GM12878 (cell line): ENCODE measurements around the gene AMMECR1. TPM values are rescaled to one million over a fixed set of nuclear protein-coding genes. Genes with fewer than 3 reads are reported as not detected.

Experiments used
- ATAC-seq: fragments of 200-7000 bp; cut with Tn5 transposase; 3 replicates; pipeline ENCODE4 v1.9.1; 2020; ENCODE audit warnings: mild to moderate bottlenecking, moderate library complexity
- BruUV-seq: library from RNA; stranded (reverse); fragments of 400-500 nt; replicated peaks from 2 replicates; lab custom pipeline; 2021; lab: Mats Ljungman, UMichigan
- CTCF ChIA-PET: fragments of 300-600 bp; sonication (Branson Sonifier 250); formaldehyde crosslinking; extraction: SDS; loops from one replicate; lab custom pipeline; 2021; ENCODE audit warnings: inconsistent platforms; lab: Yijun Ruan, JAX
- POLR2A ChIA-PET: fragments of 350-600 bp; formaldehyde crosslinking; extraction: SDS; loops from one replicate; lab custom pipeline; 2021; ENCODE audit warnings: inconsistent platforms; lab: Charles Lee
- RAD21 ChIA-PET: fragments of 300-600 bp; sonication (Branson Sonifier 250); formaldehyde crosslinking; loops from one replicate; lab custom pipeline; 2023; ENCODE audit warnings: antibody characterized with exemption; ENCODE audit not compliant: unreplicated experiment; lab: Charles Lee
- SMC1A ChIA-PET: fragments of 300-600 bp; sonication (Branson Sonifier 250); formaldehyde crosslinking; loops from one replicate; lab custom pipeline; 2023; ENCODE audit not compliant: unreplicated experiment, uncharacterized antibody; lab: Charles Lee
- DNase-seq: peaks from one replicate; pipeline ENCODE4 v3.0.0-alpha.2; 2011; ENCODE audit warnings: low read depth, low spot score
- FAIRE-seq: peaks from 3 replicates; lab custom pipeline; 2011; peaks lifted over from hg19 to GRCh38; lab: Jason Lieb, UNC
- H2AFZ ChIP-seq: 2 replicates; pipeline ENCODE4 v1.6.0; 2011; ENCODE audit warnings: low read depth, low read length, control low read depth; ENCODE audit not compliant: control insufficient read depth
- H3K27ac ChIP-seq: 2 replicates; pipeline ENCODE4 v1.5.1; 2011; ENCODE audit warnings: control low read depth; ENCODE audit not compliant: control insufficient read depth, insufficient read depth
- H3K27me3 ChIP-seq, 2 experiments: replicated peaks in 1 of 2; 2 replicates each; pipeline versions ENCODE4 v1.6.0 to v1.6.1; 2011; ENCODE audit warnings: low read length in 1 of 2; ENCODE audit not compliant: control insufficient read depth in 2 of 2, insufficient read depth in 2 of 2
- H3K36me3 ChIP-seq, 2 experiments: 2 replicates each; pipeline ENCODE4 v1.5.1; 2011; ENCODE audit warnings: low read length in 1 of 2; ENCODE audit not compliant: control insufficient read depth in 2 of 2, insufficient read depth in 2 of 2
- H3K4me1 ChIP-seq: 2 replicates; pipeline ENCODE4 v1.6.1; 2011; ENCODE audit warnings: mild to moderate bottlenecking, low read length, moderate library complexity, mixed read lengths; ENCODE audit not compliant: control insufficient read depth, insufficient read depth
- H3K4me2 ChIP-seq: 2 replicates; pipeline ENCODE4 v1.6.0; 2011; ENCODE audit warnings: control low read depth; ENCODE audit not compliant: control insufficient read depth, insufficient read depth
- H3K4me3 ChIP-seq: fragments of 200-600 bp; sonication (generic); 2 replicates; pipeline ENCODE4 v1.5.1; 2016
- H3K79me2 ChIP-seq: 2 replicates; pipeline ENCODE4 v1.6.0; 2011; ENCODE audit warnings: low read length; ENCODE audit not compliant: control insufficient read depth, insufficient read depth
- H3K9ac ChIP-seq: 2 replicates; pipeline ENCODE4 v1.8.0; 2011; ENCODE audit warnings: low read length, control low read depth, mixed read lengths; ENCODE audit not compliant: control insufficient read depth, insufficient read depth
- H3K9me3 ChIP-seq: replicated peaks from 3 replicates; pipeline ENCODE4 v1.5.1; 2011; ENCODE audit warnings: mild to moderate bottlenecking, low read length; ENCODE audit not compliant: control insufficient read depth, insufficient read depth
- H4K20me1 ChIP-seq: 2 replicates; pipeline ENCODE4 v1.6.0; 2011; ENCODE audit not compliant: control insufficient read depth, insufficient read depth
- DPF2 ChIP-seq: fragments of 450-650 bp; IDR thresholded peaks from 2 replicates; pipeline ENCODE4 v1.6.1; 2017; ENCODE audit warnings: mild to moderate bottlenecking
- HDAC6 ChIP-seq: fragments of 200-600 bp; sonication (generic); IDR thresholded peaks from one replicate; pipeline ENCODE4 v1.8.0; 2017; ENCODE audit warnings: antibody characterized with exemption; ENCODE audit not compliant: unreplicated experiment
- KDM1A ChIP-seq: fragments of 200-600 bp; sonication (generic); IDR thresholded peaks from 2 replicates; pipeline ENCODE4 v1.6.1; 2016; ENCODE audit warnings: borderline replicate concordance
- MEF2B ChIP-seq: fragments of 450-650 bp; IDR thresholded peaks from 2 replicates; pipeline ENCODE4 v1.6.1; 2018; ENCODE audit warnings: mild to moderate bottlenecking, moderate library complexity; ENCODE audit not compliant: partially characterized antibody, poor library complexity, severe bottlenecking
- MYC ChIP-seq: IDR thresholded peaks from 2 replicates; pipeline ENCODE4 v1.6.1; 2011; ENCODE audit warnings: mild to moderate bottlenecking, low read length, moderate library complexity, inconsistent platforms; ENCODE audit not compliant: insufficient read depth, insufficient replicate concordance, insufficient read length, severe bottlenecking
- SMC3 ChIP-seq: IDR thresholded peaks from 2 replicates; pipeline ENCODE4 v1.6.1; 2011; ENCODE audit warnings: low read length, improper control_type of control experiment, borderline replicate concordance
- SRF ChIP-seq, 2 experiments: IDR thresholded peaks; 2 replicates each; pipeline ENCODE4 v1.6.1; 2011; ENCODE audit warnings: low read depth in 2 of 2, low read length in 2 of 2, mild to moderate bottlenecking in 1 of 2, moderate library complexity in 1 of 2
- TARDBP ChIP-seq: IDR thresholded peaks from 2 replicates; pipeline ENCODE4 v1.6.1; 2016; ENCODE audit warnings: borderline replicate concordance
- YY1 ChIP-seq: IDR thresholded peaks from 2 replicates; pipeline ENCODE4 v1.6.1; 2011; ENCODE audit warnings: low read depth, mild to moderate bottlenecking, low read length
- ZNF217 ChIP-seq: fragments of 450-650 bp; IDR thresholded peaks from 2 replicates; pipeline ENCODE4 v1.6.1; 2017; ENCODE audit warnings: antibody characterized with exemption, mild to moderate bottlenecking
- WGBS: methylation state at CpG from one replicate; pipeline ENCODE4 v1.1.6; 2016; ENCODE audit warnings: low lambda C conversion rate; ENCODE audit not compliant: insufficient replicate concordance, insufficient coverage; ENCODE audit errors: missing lambda C conversion rate; 5-methylcytosine and 5-hydroxymethylcytosine counted together
- in situ Hi-C: fragments of 300-500 bp; cut with MboI; formaldehyde crosslinking; loops from 9 replicates; pipeline ENCODE4 v1.14.3; 2018; ENCODE audit warnings: mixed read lengths
- intact Hi-C: fragments of 100-400 bp; cut with micrococcal nuclease; formaldehyde crosslinking; loops from one replicate; pipeline ENCODE4 v1.14.2; 2022; ENCODE audit not compliant: unreplicated experiment
- polyA plus RNA-seq, 11 experiments: library from polyadenylated mRNA; depleted of rRNA in 4 of 11; unstranded in 6 of 11; stranded (reverse) in 5 of 11; fragments of >200 nt; fragmentation: Nextera tagmentation in 4 of 11; fragmentation: Illumina TruSeq in 1 of 11; extraction: Ambion mirVana in 4 of 11; extraction: Trizol in 1 of 11; gene quantifications; 1 replicate in 1 of 11; 2 replicates in 10 of 11; pipeline versions ENCODE4 v1.2.1 to v1.2.3, GENCODE V29; 2011 to 2016; ENCODE audit warnings: inconsistent platforms in 2 of 11, missing spikeins in 2 of 11, low read depth in 1 of 11
- total RNA-seq, 4 experiments: library from RNA; depleted of rRNA in 3 of 4; stranded (reverse); fragments of >200 nt in 3 of 4; fragmentation: Illumina TruSeq in 1 of 4; extraction: Trizol in 1 of 4; gene quantifications; 2 replicates each; pipeline versions ENCODE4 v1.2.1 to v1.2.3, GENCODE V29; 2013 to 2021
- TF ChIP-seq, protein P1 (sequence below): IDR thresholded peaks from 2 replicates; pipeline ENCODE4 v1.6.1; 2012; ENCODE audit warnings: low read depth, low read length, improper control_type of control experiment
- TF ChIP-seq, protein P2 (sequence below): fragments of 450-650 bp; IDR thresholded peaks from 2 replicates; pipeline ENCODE4 v1.6.1; 2017; ENCODE audit warnings: mild to moderate bottlenecking, low read depth, inconsistent platforms; ENCODE audit not compliant: poor library complexity, severe bottlenecking
- TF ChIP-seq, protein P3 (sequence below): fragments of 450-650 bp; IDR thresholded peaks from 2 replicates; pipeline ENCODE4 v1.6.1; 2016; ENCODE audit warnings: mild to moderate bottlenecking

AMMECR1 gene
- total and polyA plus RNA-seq, 10 of the 15 experiments (the other 5 are each of a cell fraction or from before 2014, with no cell fraction given): 4.9 to 25.6 (median 10.7) TPM

DNA sequence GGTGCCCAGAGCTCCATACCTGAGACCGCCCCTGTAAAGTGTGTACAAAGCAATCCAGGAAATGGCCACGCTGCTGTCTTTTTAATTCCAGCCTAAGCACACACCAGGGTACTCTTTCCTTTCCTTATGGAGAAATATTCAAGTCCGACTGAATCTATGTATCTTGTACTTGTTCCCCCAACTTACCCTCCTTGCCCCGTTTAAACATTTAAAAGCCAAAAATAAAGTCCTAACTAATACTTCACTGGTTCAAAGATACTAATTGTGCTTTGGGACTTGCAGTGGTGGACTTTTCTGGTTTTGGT lies 731 bp upstream of the AMMECR1 start (continued):
- no peak for TF ChIP-seq MYC
- TF ChIP-seq, protein P1, sequence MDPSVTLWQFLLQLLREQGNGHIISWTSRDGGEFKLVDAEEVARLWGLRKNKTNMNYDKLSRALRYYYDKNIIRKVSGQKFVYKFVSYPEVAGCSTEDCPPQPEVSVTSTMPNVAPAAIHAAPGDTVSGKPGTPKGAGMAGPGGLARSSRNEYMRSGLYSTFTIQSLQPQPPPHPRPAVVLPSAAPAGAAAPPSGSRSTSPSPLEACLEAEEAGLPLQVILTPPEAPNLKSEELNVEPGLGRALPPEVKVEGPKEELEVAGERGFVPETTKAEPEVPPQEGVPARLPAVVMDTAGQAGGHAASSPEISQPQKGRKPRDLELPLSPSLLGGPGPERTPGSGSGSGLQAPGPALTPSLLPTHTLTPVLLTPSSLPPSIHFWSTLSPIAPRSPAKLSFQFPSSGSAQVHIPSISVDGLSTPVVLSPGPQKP: no peak
- no peak for TF ChIP-seq DPF2

DNA sequence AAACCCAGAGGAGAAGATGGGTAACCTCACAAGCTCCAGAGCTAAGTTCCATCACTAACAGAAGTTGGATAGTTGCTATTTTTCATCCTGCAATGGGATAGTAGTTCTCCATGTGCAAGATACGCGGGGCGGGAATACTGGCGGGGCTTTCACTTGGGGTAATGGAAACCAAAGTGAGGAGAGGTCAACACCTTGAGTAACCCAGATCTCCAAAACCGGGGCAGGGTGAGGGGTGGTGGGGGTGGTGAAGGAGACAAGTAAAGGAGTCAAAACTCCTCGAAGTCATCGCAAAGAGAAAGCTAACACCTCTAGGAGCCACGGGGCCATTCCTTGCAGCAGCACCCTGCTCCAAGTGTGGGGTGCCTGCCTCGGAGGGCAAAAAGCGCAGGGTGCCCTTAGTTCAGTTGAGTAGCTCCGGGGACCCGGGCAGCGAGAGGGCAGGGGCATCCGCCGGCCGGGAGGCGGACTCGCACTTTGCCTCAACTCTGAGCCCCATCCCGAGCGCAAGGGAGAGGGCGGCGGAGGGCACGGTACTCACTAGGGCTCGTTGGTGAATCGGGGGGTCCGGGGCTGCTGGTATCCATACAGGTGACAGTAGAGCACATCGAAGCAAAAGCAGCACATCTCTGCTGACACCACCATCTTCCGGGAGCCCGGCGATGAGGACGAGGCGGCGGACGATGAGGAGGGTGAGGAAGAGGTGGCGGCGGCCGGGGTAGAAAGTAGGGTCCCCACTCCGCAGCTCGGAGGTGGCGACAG lies 645 bp downstream of the AMMECR1 start:
- Histone ChIP-seq H3K27ac (peak overlapping the region; percentile 70), H3K9ac (peak overlapping the region; percentile 75), H3K27me3 (no peaks in the 10 kb centered on the region), H4K20me1 (no peaks in the 10 kb centered on the region), H3K9me3 (no peaks in the 10 kb centered on the region), H3K4me2 (no peak overlapping the region), H3K36me3 (no peaks in the 10 kb centered on the region), H2AFZ (peak overlapping the region; percentile 8; the same call in 1 of the 2 replicates), H3K4me1 (no peaks in the 10 kb centered on the region; the same call in 1 of the 2 replicates), H3K4me3 (peak overlapping the region; percentile 79), H3K79me2 (peaks cover 53% of the 10 kb centered on the region)
- FAIRE-seq (no peak), DNase-seq (no peak), ATAC-seq (peak; percentile 48)
- in situ Hi-C loops: no loop called here
- WGBS: 23% methylated on average over 29 of the region's 40 CpGs
- no peak for TF ChIP-seq KDM1A
- no peak for TF ChIP-seq HDAC6
- TF ChIP-seq YY1: 0 out of 2 replicates have a peak, but pooled peaks have one; percentile 10
- no peak for TF ChIP-seq ZNF217
- TF ChIP-seq MEF2B: no peak
- TF ChIP-seq, protein P2, sequence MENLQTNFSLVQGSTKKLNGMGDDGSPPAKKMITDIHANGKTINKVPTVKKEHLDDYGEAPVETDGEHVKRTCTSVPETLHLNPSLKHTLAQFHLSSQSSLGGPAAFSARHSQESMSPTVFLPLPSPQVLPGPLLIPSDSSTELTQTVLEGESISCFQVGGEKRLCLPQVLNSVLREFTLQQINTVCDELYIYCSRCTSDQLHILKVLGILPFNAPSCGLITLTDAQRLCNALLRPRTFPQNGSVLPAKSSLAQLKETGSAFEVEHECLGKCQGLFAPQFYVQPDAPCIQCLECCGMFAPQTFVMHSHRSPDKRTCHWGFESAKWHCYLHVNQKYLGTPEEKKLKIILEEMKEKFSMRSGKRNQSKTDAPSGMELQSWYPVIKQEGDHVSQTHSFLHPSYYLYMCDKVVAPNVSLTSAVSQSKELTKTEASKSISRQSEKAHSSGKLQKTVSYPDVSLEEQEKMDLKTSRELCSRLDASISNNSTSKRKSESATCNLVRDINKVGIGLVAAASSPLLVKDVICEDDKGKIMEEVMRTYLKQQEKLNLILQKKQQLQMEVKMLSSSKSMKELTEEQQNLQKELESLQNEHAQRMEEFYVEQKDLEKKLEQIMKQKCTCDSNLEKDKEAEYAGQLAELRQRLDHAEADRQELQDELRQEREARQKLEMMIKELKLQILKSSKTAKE: no peak
- TF ChIP-seq, protein P3, sequence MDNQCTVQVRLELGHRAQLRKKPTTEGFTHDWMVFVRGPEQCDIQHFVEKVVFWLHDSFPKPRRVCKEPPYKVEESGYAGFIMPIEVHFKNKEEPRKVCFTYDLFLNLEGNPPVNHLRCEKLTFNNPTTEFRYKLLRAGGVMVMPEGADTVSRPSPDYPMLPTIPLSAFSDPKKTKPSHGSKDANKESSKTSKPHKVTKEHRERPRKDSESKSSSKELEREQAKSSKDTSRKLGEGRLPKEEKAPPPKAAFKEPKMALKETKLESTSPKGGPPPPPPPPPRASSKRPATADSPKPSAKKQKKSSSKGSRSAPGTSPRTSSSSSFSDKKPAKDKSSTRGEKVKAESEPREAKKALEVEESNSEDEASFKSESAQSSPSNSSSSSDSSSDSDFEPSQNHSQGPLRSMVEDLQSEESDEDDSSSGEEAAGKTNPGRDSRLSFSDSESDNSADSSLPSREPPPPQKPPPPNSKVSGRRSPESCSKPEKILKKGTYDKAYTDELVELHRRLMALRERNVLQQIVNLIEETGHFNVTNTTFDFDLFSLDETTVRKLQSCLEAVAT: 0 out of 2 replicates have a peak, but pooled peaks have one; percentile 12
- TF ChIP-seq SRF (IDR thresholded peaks at IDR 0.05; ENCODE audit: low read depth in 2 of 2, low read length in 2 of 2): no peak
- TF ChIP-seq TARDBP: no peak
- TF ChIP-seq SMC3: no peak
- BruUV-seq: no TSS peak
- ChIA-PET CTCF (interaction anchor here (0.6 to 1.4 kb wide), 4 partner anchors 62 to 487 kb away, joined by 3 read pairs; no protein-coding TSS in a partner anchor), SMC1A (interaction anchor here (0.9 to 2.3 kb wide), 6 partner anchors 18 to 158 kb away, joined by 4 to 11 read pairs (median 5); no protein-coding TSS in a partner anchor), RAD21 (interaction anchor here (1.0 to 3.0 kb wide), 5 partner anchors 39 to 159 kb away, joined by 3 to 8 read pairs (median 3); no protein-coding TSS in a partner anchor), POLR2A (interaction anchor here (0.8 to 1.5 kb wide), 3 partner anchors 18 to 311 kb away, joined by 3 to 7 read pairs (median 4); no protein-coding TSS in a partner anchor)
- intact Hi-C loops: loop anchor here (5.0 kb wide), 1 partner anchor 95 kb away; no protein-coding TSS in a partner anchor
